GM19438 (cell line): Measurements from ENCODE around the gene MYH11.
"Not testable (repeated sequence)": the region's sequence is repeated elsewhere in the genome, so short reads cannot be mapped to it uniquely, and the experiment has no call there.

Experiments used
- ATAC-seq: cut with Tn5 transposase; IDR thresholded peaks from one replicate; pipeline ENCODE4 v1.9.1; 2021; ENCODE audit warnings: low read depth; ENCODE audit not compliant: unreplicated experiment

The MYH11 gene

DNA sequence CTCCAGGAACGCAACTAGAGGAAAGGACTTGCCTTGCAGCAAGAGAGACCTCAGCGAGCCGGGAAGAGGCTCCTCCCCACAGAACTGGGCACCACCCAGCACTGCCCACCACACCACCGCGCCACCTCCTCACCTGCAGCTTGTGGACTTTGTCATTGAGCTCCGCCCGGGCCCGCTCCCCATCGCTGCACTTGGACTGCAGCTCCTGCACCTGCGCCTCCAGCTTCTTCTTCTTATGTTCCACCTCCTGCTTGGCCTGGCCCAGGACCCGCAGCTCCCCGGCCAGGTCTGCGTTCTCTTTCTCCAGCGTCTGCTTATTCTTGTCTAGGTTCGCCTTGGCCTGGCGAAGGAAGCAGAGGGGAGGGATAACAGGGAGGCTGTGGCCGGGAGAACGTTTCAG, 130.1 kb downstream of the MYH11 start:
- no peak for ATAC-seq

GRCh38 chr16:15725641-15726240, 131.1 kb downstream of the MYH11 start:
- ATAC-seq, result no peak

GRCh38 chr16:15723808-15724207, 133.0 kb downstream of the MYH11 start:
- no peak for ATAC-seq

GRCh38 chr16:15721018-15721417, 135.8 kb downstream of the MYH11 start:
- no peak for ATAC-seq

DNA sequence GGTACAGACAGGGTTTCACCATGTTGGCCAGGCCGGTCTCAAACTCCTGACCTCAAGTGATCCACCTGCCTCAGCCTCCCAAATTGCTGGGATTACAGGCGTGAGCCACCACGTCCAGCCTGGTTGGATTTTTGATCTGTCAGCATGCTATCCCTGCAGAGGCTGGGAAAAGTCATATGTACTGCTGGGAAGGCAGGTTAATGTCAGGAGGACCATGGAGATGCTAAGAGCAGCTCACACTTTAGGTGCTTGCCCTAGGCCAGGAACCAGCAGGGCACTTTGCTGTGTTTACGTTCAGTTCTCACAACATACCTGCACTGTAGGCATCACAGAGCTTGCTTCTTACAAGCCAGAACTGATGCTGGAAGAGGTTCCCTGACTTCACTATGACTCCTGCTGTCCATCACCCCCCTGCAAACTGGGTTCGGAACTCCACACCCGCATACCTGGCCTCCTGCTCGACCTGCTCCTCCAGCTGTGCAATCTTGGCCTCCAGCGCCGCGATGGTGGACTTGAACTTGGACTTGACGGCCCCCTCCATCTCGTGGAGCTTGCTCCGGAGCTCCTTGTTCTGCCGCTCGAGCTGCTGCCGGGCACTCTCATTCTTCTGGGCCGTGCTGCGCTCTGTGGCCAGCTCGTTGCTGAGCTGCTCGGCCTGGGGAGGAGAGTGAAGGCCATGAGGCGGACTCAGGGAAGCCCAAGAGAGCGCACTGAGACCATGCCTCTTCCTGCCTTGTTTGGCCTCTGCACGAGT, 140.0 kb downstream of the MYH11 start:
- no peak for ATAC-seq

DNA sequence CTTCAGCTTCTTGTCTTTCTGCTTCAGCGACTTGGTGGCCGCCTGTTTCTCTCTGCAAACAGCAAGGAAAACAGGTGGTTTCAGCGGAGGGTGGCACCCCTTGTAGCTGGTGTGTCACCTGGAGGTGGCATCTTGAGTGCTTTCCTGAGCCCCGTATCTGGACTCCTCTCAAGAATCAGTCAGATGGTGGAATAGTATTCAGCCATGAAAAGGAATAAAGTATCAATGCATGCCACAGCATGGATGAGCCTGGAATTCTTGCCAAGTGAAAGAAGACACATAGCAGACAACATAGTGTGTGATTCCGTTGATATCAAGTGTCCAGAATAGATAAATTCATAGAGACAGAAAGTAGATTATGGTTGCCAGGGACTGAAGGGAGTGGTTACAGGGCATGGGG, 141.6 kb downstream of the MYH11 start:
- ATAC-seq, result no peak

DNA sequence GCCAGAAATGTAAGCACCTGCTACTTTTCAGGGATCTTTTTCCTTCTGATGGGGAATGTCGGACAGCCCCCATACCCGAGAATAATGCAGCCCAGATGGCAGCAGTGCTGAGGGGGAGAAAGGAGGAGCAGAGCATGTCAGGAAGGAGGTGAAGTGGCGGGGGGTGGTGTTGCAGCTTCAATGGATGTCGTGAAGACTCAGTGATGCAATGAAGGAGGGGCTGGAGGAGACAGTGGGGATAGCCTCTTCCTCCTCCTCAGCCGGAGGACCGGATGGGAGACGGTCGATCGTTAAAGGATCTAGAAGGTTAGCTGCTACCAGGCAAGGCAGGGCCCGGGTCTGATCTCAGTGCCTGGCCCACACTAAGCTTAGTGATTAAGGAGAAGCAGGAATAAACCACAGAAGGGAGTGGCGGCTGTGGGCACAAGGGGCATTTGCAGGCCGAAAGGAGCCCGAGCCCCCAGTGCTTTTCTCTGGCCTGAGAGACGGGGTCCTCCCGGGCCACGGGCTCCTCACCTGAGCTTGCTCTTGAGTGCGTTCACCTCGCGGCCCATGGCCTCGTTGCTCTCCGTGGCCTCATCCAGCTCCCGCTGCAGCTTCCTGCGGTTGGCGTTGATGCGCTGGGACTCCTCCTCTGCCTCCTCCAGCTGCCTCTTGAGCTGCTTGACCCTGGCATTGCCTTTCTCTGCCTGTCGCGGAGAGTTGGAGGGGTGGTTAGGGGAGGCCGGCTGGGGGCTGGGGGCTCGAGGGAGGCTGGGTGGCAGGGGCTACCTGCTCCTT, 142.2 kb downstream of the MYH11 start:
- ATAC-seq, result no peak

GRCh38 chr16:15708997-15709396, 147.8 kb downstream of the MYH11 start:
- ATAC-seq, result no peak

- no peak for ATAC-seq
These were observed 148.7 kb downstream of the MYH11 start for GRCh38 chr16:15708096-15708495.

DNA sequence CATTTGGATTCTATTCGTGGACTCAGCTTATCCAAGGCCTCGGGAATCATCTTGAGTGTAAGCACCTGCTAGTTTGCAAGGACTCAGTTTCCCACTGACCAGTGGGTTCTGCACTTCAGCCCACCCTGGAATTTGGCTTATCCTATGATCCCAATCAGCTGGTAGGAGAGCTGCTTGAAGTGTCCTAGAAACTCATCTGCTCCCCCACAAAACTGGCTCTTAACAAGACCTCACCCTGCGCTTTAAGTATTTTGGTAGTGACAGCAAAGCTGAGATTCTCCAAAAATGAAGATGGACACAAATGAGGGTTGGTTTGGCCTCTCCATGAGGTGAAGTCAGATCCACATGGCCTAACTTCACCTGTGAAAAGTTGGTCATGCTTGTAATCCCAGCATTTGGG, 149.5 kb downstream of the MYH11 start:
- ATAC-seq, result no peak

DNA sequence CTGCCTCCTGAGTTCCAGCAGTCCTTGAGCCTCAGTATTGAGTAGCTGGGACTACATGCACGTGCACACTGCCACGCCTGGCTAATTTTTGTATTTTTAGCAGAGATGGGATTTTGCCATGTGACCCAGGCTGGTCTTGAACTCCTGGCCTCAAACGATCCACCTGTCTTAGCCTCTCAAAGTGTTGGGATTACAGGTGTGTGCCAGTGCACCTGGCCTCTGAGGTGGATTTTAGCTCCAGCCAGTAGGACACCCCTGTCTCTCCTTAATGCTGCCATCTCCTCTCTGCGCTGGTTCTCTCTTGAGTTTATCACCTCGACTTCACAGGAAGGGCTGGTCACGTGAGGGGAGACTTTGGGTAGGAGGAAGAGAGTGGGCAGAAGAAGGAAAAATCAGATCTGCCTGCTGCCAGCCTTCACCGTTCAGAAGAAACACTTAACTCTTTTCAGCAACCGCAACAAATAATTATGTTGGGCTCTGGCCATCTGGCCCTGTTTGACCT, 151.7 kb downstream of the MYH11 start:
- ATAC-seq, result no peak

- ATAC-seq, result no peak
These were observed 152.3 kb downstream of the MYH11 start for GRCh38 chr16:15704545-15704987.

- ATAC-seq, result no peak
These were observed 153.6 kb downstream of the MYH11 start for GRCh38 chr16:15703029-15703736.

DNA sequence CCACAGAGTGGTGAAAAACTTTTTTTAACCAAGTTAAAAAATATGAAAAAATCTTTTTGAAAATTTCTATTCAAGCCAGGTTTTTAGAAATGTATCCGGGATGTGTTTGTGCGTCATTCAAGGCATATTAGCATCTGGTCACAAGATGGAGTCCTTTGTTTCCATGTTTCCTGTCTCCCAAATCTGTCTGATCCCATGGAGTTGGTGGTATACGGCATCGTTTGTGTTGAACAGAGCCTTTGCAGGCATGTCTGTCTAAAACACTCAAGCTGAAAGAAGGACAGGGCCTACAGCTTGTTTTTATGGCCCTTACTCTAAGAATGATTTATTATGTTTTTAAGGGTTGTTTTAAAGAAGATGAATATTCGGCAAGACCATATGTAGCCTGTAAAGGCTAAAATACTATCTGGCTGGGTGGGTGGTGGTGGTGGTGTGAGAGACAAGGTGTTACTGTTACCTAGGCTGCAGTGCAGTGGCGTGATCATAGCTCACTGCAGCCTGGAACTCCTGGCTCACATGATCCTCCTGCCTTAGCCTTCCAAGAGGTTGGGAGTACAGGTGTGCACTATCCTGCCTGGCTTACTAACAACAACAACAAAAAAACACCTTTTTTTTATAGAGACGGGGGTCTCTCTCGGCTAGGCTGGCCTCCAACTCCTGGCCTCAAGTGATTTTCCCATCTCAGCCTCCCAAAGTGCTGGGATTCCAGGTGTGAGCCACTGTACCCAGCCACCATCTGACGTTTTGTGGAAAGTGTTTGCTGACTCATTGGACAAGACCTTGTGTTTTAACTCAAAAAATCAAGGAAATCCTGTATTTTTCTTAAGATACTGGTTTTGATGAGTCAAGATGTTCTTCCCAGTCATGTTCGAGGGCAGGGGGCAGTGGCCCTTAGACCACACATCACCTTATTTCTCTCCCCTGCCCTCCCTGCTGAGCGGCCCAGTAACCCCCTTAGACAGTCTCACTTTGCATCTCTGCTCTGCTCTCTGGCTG, 154.6 kb downstream of the MYH11 start:
- no peak for ATAC-seq

DNA sequence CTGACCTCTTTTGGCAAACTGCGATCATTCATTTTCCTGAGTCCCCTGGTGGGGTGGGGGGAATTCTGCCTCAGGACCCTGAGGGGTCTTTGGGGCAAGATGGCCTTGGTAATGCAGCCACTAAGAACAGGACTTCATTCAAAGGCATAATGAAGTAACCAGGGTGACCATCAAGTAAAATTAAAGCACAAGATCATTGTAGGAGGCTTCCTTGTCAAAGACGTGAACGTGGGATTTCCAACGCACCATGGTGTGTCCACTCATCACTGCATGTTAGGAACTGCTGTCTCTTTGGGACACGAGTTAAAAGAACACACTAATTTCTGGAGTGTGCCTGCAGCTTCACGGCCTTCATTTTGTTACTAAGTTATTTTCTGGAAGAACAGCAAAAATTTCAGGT, 155.5 kb downstream of the MYH11 start:
- ATAC-seq, result no peak

GRCh38 chr16:15699819-15700218, 157.0 kb downstream of the MYH11 start:
- no peak for ATAC-seq

GRCh38 chr16:15694499-15694898, 162.3 kb downstream of the MYH11 start:
- no peak for ATAC-seq

GRCh38 chr16:15692508-15692907, 164.3 kb downstream of the MYH11 start:
- not testable (repeated sequence) for ATAC-seq

DNA sequence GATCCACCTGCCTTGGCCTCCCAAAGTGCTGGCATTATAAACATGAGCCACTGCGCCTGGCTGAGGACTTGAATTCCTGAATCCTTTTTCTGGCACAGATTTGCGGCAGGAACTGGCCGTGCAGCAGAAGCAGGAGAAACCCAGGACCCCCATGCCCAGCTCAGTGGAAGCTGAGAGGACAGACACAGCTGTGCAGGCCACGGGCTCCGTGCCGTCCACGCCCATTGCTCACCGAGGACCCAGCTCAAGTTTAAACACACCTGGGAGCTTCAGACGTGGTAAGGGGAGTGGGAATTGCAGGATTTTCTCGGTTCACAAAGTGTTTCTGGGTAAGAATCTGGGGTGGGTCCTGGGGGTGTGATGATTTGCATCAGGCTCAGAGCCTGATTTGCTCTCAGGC, 165.8 kb downstream of the MYH11 start:
- no peak for ATAC-seq

- no peak for ATAC-seq
These were observed 166.5 kb downstream of the MYH11 start for GRCh38 chr16:15690296-15690695.
